ENCODE results near the gene KCNS1. TPM values are rescaled to one million over a fixed set of nuclear protein-coding genes. Genes with fewer than 3 reads are reported as not detected.

The KCNS1 gene
- total and polyA plus RNA-seq, 7 donors = 0.14 to 1.1 (median 0.60) TPM; not detected in 4

GRCh38 chr20:45085867-45086266 lies 15.1 kb downstream of the KCNS1 start:
- intact Hi-C loops (cut with DNase I) = no loop called here

GRCh38 chr20:45085289-45085688 lies 15.6 kb downstream of the KCNS1 start:
- no peaks in the 10 kb centered on the region for H3K27me3 ChIP-seq
- no peak for TF ChIP-seq CTCF (IDR thresholded peaks at IDR 0.05)
- no peak for TF ChIP-seq POLR2AphosphoS5 (IDR thresholded peaks at IDR 0.05)
- no peak for TF ChIP-seq POLR2A (IDR thresholded peaks at IDR 0.05)
- no peak for TF ChIP-seq EP300 (IDR thresholded peaks at IDR 0.05)
- peaks cover 0 to 11% (median 7%) of the 10 kb centered on the region in 4 donors for H3K4me1 ChIP-seq
- H3K9me3 ChIP-seq = peaks cover 0 to 5% (median 3%) of the 10 kb centered on the region in 4 donors
- H3K36me3 ChIP-seq = peaks cover 0 to 20% (median 4%) of the 10 kb centered on the region in 4 donors
- intact Hi-C loops (cut with DNase I) = no loop called here
- WGBS, 2 donors = 72 to 92% methylated on average over 2 of the region's 2 CpGs
- no peak overlapping the region for H3K27ac ChIP-seq
- no peak overlapping the region for H3K4me3 ChIP-seq
- no peak for DNase-seq

More at GRCh38 chr20:45085867-45086266, 15.1 kb downstream of the KCNS1 start:
- Histone ChIP-seq H3K27ac (no peak overlapping the region), H3K4me1 (peaks cover 0 to 11% (median 7%) of the 10 kb centered on the region in 4 donors), H3K36me3 (peaks cover 0 to 14% (median 1%) of the 10 kb centered on the region in 4 donors), H3K27me3 (no peaks in the 10 kb centered on the region), H3K4me3 (no peak overlapping the region), H3K9me3 (peaks cover 0 to 5% (median 3%) of the 10 kb centered on the region in 4 donors)
- DNase-seq = no peak
- WGBS, 2 donors = 94% methylated on average over 1 of the region's 1 CpG
- TF ChIP-seq POLR2AphosphoS5 (IDR thresholded peaks at IDR 0.05) = no peak
- TF ChIP-seq EP300 (IDR thresholded peaks at IDR 0.05) = no peak
- no peak for TF ChIP-seq POLR2A (IDR thresholded peaks at IDR 0.05)
- TF ChIP-seq CTCF (IDR thresholded peaks at IDR 0.05) = no peak

- 93 to 94% methylated on average over 1 of the region's 1 CpG for WGBS, 2 donors
- Histone ChIP-seq H3K4me1 (peaks cover 0 to 9% (median 5%) of the 10 kb centered on the region in 4 donors), H3K27ac (no peak overlapping the region), H3K27me3 (no peaks in the 10 kb centered on the region), H3K36me3 (peaks cover 0 to 33% (median 4%) of the 10 kb centered on the region in 4 donors), H3K4me3 (no peak overlapping the region), H3K9me3 (peaks cover 0 to 5% (median 3%) of the 10 kb centered on the region in 4 donors)
- intact Hi-C loops (cut with DNase I) = no loop called here
- TF ChIP-seq EP300 (IDR thresholded peaks at IDR 0.05) (no peak), POLR2A (IDR thresholded peaks at IDR 0.05) (no peak), CTCF (IDR thresholded peaks at IDR 0.05) (no peak), POLR2AphosphoS5 (IDR thresholded peaks at IDR 0.05) (no peak)
- DNase-seq = no peak
Measured at GRCh38 chr20:45083127-45083526, 17.8 kb downstream of the KCNS1 start.

- H3K27ac ChIP-seq = no peak overlapping the region
- H3K4me1 ChIP-seq = peaks cover 0 to 2% (median under 1%) of the 10 kb centered on the region in 4 donors
- 98 to 100% methylated on average over 3 of the region's 3 CpGs for WGBS, 2 donors
- no peaks in the 10 kb centered on the region for H3K27me3 ChIP-seq
- H3K36me3 ChIP-seq = peaks cover 0 to 34% (median 4%) of the 10 kb centered on the region in 4 donors
- no peak for DNase-seq
- no peak overlapping the region for H3K4me3 ChIP-seq
- peaks cover 0 to 5% (median 3%) of the 10 kb centered on the region in 4 donors for H3K9me3 ChIP-seq
- TF ChIP-seq EP300 (IDR thresholded peaks at IDR 0.05) (no peak), POLR2A (IDR thresholded peaks at IDR 0.05) (no peak), POLR2AphosphoS5 (IDR thresholded peaks at IDR 0.05) (no peak), CTCF (IDR thresholded peaks at IDR 0.05) (no peak)
- intact Hi-C loops (cut with DNase I) = no loop called here
Measured at GRCh38 chr20:45082468-45082867, 18.5 kb downstream of the KCNS1 start.

Data from sigmoid colon (tissue), 7 donors.